Measurements from ENCODE around the gene SMIM5. TPM values are rescaled to one million over a fixed set of nuclear protein-coding genes. Genes with fewer than 3 reads are reported as not detected.

The SMIM5 gene
- total and polyA plus RNA-seq, 2 of the 13 experiments (the other 11 are each of a cell fraction or from before 2014, with no cell fraction given), result not detected

DNA sequence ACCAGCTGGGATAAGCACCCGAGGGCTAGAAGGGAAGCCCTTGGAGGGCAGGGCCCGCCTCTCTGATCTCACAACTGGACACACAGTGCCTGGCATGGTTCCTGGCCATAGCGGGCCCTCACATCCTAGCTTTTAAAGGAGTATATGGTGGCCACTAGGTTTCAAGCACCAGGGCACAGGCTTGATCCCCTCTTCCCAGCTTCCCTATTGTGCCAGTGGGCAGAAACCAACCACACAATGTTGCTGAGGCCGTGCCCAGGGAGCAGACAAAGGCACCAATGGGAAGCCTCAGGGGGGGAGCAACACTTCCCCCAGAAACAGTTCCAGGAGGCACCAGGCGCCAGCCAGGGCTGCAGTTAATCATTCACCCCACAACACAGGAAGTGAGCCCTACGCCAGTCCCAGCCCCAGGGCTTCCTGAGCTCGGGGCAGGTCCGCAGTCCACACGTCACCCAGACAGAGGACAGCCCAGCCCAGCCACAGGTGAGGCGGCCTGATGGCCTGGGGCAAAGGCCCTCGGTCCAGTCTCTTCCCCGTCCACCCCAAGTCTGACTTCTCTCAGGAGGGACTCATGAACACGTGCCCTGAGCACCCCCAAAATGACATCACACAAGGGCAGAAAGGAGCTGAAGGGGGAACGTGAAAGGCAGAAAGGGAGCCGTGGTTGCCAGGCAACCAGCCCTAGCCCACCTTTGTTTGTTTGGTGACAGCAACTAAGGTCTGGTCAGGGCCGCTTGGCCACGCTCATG, 12.8 kb downstream of the SMIM5 start (continued):
- TF ChIP-seq ATF2 (CRISPR knock-in tag; IDR thresholded peaks at IDR 0.05), result peak; percentile 67; the same call in 1 of the 2 replicates
- TF ChIP-seq, protein P1, sequence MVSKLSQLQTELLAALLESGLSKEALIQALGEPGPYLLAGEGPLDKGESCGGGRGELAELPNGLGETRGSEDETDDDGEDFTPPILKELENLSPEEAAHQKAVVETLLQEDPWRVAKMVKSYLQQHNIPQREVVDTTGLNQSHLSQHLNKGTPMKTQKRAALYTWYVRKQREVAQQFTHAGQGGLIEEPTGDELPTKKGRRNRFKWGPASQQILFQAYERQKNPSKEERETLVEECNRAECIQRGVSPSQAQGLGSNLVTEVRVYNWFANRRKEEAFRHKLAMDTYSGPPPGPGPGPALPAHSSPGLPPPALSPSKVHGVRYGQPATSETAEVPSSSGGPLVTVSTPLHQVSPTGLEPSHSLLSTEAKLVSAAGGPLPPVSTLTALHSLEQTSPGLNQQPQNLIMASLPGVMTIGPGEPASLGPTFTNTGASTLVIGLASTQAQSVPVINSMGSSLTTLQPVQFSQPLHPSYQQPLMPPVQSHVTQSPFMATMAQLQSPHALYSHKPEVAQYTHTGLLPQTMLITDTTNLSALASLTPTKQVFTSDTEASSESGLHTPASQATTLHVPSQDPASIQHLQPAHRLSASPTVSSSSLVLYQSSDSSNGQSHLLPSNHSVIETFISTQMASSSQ (IDR thresholded peaks at IDR 0.05; ENCODE audit: low read depth), result peak; percentile 97
- TF ChIP-seq, protein P1 (CRISPR knock-in tag; IDR thresholded peaks at IDR 0.05; ENCODE audit: borderline replicate concordance), result peak; percentile 99
- TF ChIP-seq YEATS4 (CRISPR knock-in tag; IDR thresholded peaks at IDR 0.05; ENCODE audit: borderline replicate concordance), result peak; percentile 87; the same call in 1 of the 2 replicates
- no peak for TF ChIP-seq GPBP1L1 (CRISPR knock-in tag; IDR thresholded peaks at IDR 0.05)
- no peak for TF ChIP-seq PBX3 (CRISPR knock-in tag; IDR thresholded peaks at IDR 0.05; ENCODE audit: borderline replicate concordance)
- peak; percentile 89; the same call in 2 of the 3 replicates for TF ChIP-seq MXI1 (IDR thresholded peaks at IDR 0.05; ENCODE audit: borderline replicate concordance, low read depth, low read length)
- no peak for TF ChIP-seq HDAC6 (IDR thresholded peaks at IDR 0.05; ENCODE audit: low read depth, low read length)
- no peak for TF ChIP-seq ZFAT (CRISPR knock-in tag; conservative IDR thresholded peaks at IDR 0.05)
- peak; percentile 68 for TF ChIP-seq SMAD3 (CRISPR knock-in tag; IDR thresholded peaks at IDR 0.05)
- TF ChIP-seq POLR2A (IDR thresholded peaks at IDR 0.05; ENCODE audit: insufficient read depth in 1 of 2, low read depth in 2 of 2, low read length in 2 of 2), result peak; percentile 90 to 93
- peak; percentile 41 for TF ChIP-seq TEAD3 (CRISPR knock-in tag; optimal IDR thresholded peaks at IDR 0.05; ENCODE audit: borderline replicate concordance)
- TF ChIP-seq TEF (CRISPR knock-in tag; IDR thresholded peaks at IDR 0.05), result no peak
- no peak for TF ChIP-seq MTF2 (CRISPR knock-in tag; IDR thresholded peaks at IDR 0.05; ENCODE audit: borderline replicate concordance)
- no peak for TF ChIP-seq HCFC1 (IDR thresholded peaks at IDR 0.05; ENCODE audit: low read depth, low read length)
- TF ChIP-seq, protein P2, sequence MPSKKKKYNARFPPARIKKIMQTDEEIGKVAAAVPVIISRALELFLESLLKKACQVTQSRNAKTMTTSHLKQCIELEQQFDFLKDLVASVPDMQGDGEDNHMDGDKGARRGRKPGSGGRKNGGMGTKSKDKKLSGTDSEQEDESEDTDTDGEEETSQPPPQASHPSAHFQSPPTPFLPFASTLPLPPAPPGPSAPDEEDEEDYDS (CRISPR knock-in tag; IDR thresholded peaks at IDR 0.05), result peak; percentile 84
- 0 out of 2 replicates have a peak, but pooled peaks have one; percentile 39 for TF ChIP-seq ZNF557 (CRISPR knock-in tag; IDR thresholded peaks at IDR 0.05)
- TF ChIP-seq ATRX (CRISPR knock-in tag; IDR thresholded peaks at IDR 0.05; ENCODE audit: borderline replicate concordance), result no peak
- TF ChIP-seq, protein P3, sequence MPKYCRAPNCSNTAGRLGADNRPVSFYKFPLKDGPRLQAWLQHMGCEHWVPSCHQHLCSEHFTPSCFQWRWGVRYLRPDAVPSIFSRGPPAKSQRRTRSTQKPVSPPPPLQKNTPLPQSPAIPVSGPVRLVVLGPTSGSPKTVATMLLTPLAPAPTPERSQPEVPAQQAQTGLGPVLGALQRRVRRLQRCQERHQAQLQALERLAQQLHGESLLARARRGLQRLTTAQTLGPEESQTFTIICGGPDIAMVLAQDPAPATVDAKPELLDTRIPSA (CRISPR knock-in tag; IDR thresholded peaks at IDR 0.05; ENCODE audit: borderline replicate concordance), result no peak

All from HepG2 (cell line).